ENCODE results near the gene ADCY1.
"Not testable (repeated sequence)": the region's sequence is repeated elsewhere in the genome, so short reads cannot be mapped to it uniquely, and the experiment has no call there.

The ADCY1 gene

DNA sequence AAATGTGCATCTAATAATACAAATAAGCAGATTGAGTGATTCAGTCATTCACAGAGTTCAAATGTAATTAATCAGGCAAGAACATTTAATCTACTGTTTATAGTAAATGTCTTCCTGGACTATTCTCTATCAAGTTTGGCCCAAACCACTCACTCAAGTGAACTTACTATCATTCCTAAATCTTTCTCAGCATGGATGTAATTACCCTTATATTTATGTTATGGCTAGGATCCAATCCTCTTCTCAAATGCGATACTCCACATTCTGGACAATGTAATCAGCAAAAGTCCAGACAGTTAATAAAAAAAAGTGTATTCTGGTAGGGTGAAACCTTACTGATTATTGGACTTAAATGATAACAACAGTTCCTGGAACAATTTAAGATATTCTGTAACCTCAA lies 185.3 kb downstream of the ADCY1 start:
- DNase-seq (ENCODE audit: low spot score) = not testable (repeated sequence)

DNA sequence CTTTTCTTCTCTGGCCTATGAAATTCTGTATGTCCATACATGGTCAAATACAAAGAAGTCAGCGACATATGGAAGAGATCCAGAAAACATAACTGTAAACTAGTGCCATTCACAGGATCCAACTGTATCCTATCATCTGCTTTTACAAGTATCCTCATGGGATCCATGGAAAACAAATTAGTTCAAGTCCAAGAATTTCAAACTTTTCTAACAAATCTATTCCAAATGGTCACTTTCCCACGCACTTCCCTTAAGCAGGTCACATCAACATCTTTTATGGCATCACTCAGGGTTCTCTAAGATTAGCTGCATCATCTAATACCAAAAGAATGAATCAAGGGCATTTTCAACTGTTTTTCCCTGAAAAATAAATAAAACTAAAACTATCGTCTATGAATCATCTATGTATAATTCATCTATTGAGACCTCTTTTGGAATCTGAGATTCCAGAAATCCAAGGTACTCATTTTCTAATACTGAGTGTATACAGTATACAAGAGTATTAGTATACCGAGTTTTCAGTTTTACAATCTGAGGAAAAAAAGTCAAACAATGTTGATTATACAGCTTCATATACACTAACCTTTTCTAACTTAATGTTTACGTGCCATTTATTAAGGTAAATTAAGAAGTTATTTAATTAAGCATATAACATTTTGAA lies 187.5 kb downstream of the ADCY1 start:
- not testable (repeated sequence) for DNase-seq (ENCODE audit: low spot score)

DNA sequence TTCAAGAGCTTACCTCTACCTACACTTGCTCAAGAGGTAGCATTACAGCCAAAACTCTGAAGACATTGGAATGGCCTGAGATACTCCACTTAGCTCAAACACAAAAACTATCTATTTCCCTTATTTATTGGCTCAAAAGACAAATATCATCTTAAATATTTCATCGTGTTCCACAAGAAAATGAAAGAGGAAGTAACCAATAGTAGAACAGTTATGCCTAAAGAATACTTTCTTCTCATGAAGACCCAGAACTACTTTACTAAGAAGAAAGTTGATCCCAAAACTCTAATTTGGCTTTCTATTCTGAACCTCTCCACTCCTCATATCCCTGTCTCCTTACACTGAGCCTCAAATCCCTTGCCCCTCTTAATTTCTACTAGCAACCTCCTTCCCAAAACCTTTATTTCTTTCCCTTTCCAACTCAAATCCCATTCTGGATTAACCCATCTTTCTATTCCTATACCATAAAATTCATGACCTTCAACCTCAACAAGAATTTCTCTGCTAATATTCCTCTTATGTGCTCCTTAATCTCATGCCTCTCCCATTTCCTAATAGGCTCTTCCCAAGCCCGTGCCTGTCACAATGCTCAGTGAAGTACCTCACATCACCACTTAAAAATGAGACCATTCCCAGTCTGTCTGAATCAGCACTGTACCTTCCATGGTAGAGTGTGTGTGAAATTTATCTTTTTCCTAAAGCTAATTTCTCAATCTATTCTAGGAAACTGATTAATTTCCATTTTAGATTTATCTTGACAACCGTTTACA lies 188.2 kb downstream of the ADCY1 start:
- DNase-seq (ENCODE audit: low spot score) = not testable (repeated sequence)

- DNase-seq (ENCODE audit: low spot score) = peak; percentile 92
Measured at GRCh38 chr7:45768516-45769394, 194.6 kb downstream of the ADCY1 start.

GRCh38 chr7:45769626-45770025 lies 195.5 kb downstream of the ADCY1 start:
- DNase-seq (ENCODE audit: low spot score) = not testable (repeated sequence)

All from germinal center (tissue), 1 donor.